Astrocyte of the hippocampus (primary cell): ENCODE measurements around the gene DCLK1.

Experiments
- DNase-seq: peaks from one replicate; pipeline ENCODE4 v3.0.0; 2011; ENCODE audit warnings: low read depth, low spot score

DCLK1 gene

DNA sequence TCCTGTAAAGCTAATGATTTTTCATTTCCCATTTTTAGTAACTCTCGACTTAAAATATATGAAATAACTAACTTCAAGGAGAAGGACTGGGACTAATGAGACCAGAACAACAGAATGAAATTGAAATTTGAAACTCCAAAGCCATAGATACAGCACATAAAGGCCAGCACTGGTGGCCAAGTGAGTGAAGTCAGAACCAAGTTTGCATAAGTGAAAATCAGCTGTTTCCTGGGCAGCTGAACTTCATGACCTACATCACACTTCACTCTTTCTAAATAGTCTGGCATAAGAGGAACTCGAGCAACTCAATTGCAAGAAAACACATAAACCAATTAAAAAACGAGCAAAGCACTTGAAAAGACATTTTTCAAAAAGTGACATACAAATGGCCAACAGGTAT is 84.5 kb downstream of the DCLK1 start:
- no peak for DNase-seq

GRCh38 chr13:36038785-36039555 is 92.2 kb downstream of the DCLK1 start:
- no peak for DNase-seq

DNA sequence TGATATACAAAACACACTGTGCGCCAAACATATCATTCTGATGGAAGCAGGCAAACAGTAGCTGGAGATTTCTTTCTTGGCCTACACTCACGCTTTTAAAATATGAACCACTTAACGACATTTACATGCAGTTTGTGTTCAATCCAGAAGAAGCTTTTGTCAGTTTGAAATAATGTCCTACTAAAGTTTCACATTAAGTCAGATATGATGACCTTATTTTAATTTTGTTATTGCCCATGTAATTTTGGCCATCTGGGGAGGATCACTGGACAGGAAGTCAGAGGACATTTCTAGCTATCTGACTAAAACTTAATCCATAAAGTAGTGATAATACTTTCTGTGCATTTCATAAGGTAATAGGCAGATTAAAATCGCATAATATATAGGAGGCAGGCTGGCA is 98.1 kb downstream of the DCLK1 start:
- no peak for DNase-seq

DNA sequence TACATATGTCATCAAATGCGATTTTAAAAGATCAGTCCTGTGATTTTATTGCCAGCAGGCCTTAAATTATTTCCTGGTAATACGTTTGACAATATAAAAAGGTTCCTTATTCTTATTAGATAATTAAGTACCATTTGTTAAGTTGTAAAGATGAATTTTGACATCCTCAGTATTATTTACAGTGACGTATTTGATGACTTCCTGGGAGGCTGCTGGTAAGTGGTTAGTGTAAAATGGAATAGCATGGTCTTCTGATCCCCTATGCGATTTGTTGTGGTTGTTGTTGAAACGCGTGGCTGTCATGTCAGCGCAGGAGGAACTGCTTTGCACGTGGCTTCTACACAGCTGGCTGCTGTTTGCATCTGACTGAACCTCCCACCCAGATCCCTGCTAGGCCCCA is 99.7 kb downstream of the DCLK1 start:
- peak; percentile 24 for DNase-seq

GRCh38 chr13:36030670-36031331 is 100.4 kb downstream of the DCLK1 start:
- peak; percentile 93 for DNase-seq

- DNase-seq = peak; percentile 58
Measured at GRCh38 chr13:36029166-36029565, 102.0 kb downstream of the DCLK1 start.

DNA sequence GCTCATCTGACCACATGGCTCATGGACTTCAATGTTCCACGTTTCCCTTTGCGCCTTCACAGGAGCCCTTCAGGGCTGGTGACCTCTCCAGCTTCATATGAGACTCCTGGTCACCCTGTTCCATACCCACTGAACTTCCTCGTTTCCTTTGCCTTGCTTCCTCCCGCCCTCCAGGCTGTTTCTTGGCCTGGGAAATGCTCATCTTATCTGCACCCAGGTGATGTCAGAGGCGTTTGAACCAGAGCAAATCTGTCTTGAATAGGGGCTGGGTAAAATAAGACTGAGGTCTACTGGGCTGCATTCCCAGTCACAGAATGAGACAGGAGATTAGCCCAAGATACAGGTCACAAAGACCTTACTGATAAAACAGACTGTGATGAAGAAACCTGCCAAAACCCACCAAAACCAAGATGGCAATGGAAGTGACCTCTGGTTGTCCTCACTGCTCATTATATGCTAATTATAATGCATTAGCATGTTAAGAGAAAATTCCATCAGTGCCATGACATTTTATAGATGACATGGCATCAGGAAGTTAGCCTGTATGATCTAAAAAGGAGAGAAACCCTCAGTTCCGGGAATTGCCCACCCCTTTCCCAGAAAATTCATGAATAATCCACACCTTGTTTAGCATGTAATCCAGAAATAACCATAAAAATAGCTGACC is 102.7 kb downstream of the DCLK1 start:
- peak; percentile 75 for DNase-seq

DNA sequence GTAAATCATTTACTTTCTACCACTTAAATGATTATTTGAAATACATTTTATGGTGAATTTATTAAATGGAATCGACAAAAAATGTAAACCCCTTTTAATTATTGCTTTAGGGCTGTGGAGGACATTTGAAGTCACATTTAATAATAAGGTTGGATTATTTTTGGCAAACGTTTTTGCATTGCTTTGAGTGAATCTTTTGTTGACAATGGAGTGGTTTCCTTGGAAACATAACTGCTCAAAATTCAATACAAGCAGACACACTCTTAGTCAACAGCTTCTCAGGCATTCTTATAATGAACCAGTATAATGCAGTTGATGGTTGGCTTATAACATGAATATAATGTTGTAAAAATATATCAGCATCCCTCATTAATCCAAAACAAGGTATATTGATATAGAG is 104.7 kb downstream of the DCLK1 start:
- DNase-seq = peak; percentile 27

DNA sequence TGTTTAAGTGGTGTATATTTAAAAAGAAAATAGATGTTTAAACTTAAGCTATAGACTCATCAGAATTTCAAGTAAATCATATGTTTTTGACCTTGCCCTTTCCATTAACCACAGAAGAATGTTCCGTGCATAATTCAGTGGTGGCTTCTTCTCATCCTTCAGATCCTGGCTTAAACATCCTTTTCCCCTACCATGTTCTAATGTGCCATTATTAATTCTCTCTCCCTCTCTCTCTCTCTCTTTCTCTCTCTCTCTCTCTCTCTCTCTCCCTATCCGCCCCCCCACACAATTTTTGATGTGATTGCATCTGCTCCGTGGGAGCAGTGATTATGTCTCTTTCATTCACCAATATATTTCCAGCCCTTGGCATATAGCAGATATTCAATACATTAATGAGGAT is 116.4 kb downstream of the DCLK1 start:
- DNase-seq = no peak

DNA sequence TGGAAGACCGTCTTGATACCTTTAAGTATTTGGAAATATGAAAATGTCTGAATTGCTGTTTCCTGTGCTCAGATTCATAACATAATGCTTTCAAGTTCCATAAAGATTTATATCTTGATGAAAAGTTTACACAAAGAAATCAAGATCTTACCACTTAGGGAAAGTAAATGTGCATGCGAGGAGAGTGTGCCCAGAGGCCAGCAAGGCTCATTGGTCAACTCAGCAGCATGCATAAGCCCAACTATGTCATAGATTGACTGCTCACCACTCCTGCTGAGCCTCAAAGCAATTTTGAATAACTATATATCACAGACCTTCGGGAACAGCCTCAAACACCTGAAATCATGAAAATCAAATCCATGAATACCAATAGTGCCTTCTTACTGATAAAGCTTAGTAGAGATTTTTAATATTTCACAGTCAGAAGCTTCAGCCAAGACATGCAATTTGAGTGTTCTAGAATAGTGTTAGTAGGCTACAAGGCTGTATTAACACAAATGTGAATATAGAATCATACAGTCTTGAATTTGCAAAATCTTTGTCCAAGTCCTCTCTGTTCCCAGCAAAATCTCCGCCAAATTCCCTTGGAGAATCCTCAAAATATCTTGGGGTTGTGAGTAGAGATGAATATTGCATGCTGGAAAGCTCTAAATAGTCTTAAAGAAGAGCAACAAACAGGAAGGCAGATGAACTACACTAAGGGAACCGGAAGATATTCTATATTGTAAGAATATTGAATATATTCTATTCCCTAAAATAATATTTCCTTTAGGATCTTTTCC is 124.1 kb downstream of the DCLK1 start:
- DNase-seq = no peak

- DNase-seq = no peak
Measured at GRCh38 chr13:36006347-36006746, 124.8 kb downstream of the DCLK1 start.

- DNase-seq = no peak
Measured at GRCh38 chr13:36001561-36001960, 129.6 kb downstream of the DCLK1 start.

- DNase-seq = no peak
Measured at GRCh38 chr13:36000028-36000427, 131.2 kb downstream of the DCLK1 start.

DNA sequence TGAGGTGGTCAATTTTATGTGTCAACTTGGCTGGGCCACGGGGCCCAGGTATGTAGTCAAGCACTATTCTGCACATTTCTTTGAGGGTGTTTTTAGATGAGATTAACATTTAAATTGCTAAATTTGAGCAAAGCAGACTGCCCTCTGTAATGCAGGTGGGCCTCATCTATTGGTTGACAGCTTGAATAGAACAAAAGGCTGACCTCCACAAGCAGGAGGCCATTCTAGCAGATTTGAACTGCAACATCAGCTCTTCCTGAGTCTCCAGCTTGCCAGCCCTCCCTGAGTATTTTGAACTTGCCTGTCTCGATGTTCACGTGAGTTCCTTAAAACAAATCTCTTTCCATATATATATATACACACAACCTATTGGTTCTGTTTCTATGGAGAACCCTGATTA is 134.8 kb downstream of the DCLK1 start:
- DNase-seq = no peak

DNA sequence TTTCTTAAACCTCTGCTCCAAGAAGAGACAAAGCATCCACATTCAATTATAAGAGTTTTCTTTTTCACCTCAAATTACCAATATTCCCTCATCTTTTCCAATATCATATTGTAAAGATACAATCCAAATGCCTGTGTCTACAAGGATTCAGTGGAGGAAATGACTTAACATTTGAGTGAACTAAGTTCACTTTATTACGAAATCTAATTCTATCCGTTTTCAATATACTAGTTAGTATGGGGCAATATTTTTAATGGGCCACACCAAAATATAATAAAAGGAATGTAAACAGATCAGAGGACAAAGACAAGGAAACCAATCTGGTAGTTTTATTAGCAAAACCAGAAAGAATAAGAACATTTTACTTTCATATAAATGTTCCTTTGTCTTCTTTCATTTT is 136.0 kb downstream of the DCLK1 start:
- DNase-seq = no peak

- peak; percentile 97 for DNase-seq
Measured at GRCh38 chr13:35994131-35994966, 136.8 kb downstream of the DCLK1 start.

GRCh38 chr13:35993686-35994085 is 137.5 kb downstream of the DCLK1 start:
- no peak for DNase-seq

DNA sequence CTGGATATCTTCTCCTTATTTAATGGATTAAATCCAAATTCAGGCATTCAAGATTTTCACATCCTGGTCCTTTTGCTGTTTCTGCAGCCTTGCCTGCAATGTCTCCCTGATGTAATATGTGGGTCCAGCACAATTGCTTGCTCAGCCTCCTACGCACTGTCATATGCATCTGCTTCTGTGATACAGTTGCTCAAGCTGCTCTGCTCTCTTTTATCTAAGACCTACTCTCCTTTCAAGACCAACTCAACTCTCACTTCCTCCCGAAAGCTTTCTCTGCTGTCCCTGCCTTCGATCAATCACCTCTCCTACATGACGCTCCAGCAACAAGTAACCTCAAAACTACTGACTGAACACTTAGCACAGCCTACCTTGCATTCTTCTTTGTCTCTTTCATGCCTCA is 138.2 kb downstream of the DCLK1 start:
- no peak for DNase-seq

GRCh38 chr13:35990196-35990595 is 141.0 kb downstream of the DCLK1 start:
- DNase-seq = no peak

- peak; percentile 78 for DNase-seq
Measured at GRCh38 chr13:35988648-35989081, 142.5 kb downstream of the DCLK1 start.
